ENCODE data around the gene NCAM2. TPM values are rescaled to one million over a fixed set of nuclear protein-coding genes. Genes with fewer than 3 reads are reported as not detected.

Gene NCAM2
- total and polyA plus RNA-seq, 2 of the 8 experiments (the other 6 are each of a cell fraction or from before 2014, with no cell fraction given) = 0.14 to 1.1 TPM

- no peak overlapping the region for H3K4me3 ChIP-seq (ENCODE audit: extremely low read depth in 1 of 4, insufficient read depth in 2 of 4, low read depth in 3 of 4, low read length in 4 of 4)
- no peak for FAIRE-seq
- H2BK5ac ChIP-seq (ENCODE audit: low read depth, low read length) = no peak overlapping the region
- no peak overlapping the region for H3K56ac ChIP-seq (replicated peaks; ENCODE audit: insufficient read length, low read depth, low read length)
- H4K5ac ChIP-seq (ENCODE audit: insufficient read length, low read depth, low read length) = no peak overlapping the region
- H3K4me2 ChIP-seq (ENCODE audit: insufficient read depth in 1 of 2, low read depth in 2 of 2, low read length in 2 of 2) = no peak overlapping the region
- 0 out of 4 replicates have a peak, but pooled peaks cover 0 to 4% of the 10 kb centered on the region in 2 experiments for H3K9me3 ChIP-seq (ENCODE audit: insufficient read depth in 2 of 2, low read depth in 1 of 2, low read length in 1 of 2)
- H3K79me1 ChIP-seq (ENCODE audit: low read depth, low read length) = no peaks in the 10 kb centered on the region
- H4K91ac ChIP-seq (replicated peaks; ENCODE audit: insufficient read length, low read length) = no peak overlapping the region
- no peak overlapping the region for H2BK15ac ChIP-seq (ENCODE audit: low read length)
- no peak overlapping the region for H3K9ac ChIP-seq (replicated peaks in 1 of 4; ENCODE audit: extremely low read depth in 1 of 4, low read depth in 3 of 4, low read length in 3 of 4)
- no peak overlapping the region for H2AK5ac ChIP-seq (ENCODE audit: low read depth, low read length)
- no peaks in the 10 kb centered on the region for H4K20me1 ChIP-seq (replicated peaks in 1 of 2; ENCODE audit: control insufficient read depth in 1 of 2, insufficient read depth in 2 of 2, low read length in 2 of 2)
- POLR2A ChIA-PET (ENCODE audit: partially characterized antibody) = no interaction called here
- H2AFZ ChIP-seq (ENCODE audit: low read length) = no peak overlapping the region
- no peak overlapping the region for H3K18ac ChIP-seq (ENCODE audit: extremely low read depth, low read length)
- H3K23me2 ChIP-seq (ENCODE audit: low read depth, low read length) = no peaks in the 10 kb centered on the region
- peaks cover 0 to 4% (median under 1%) of the 10 kb centered on the region in 4 experiments; a peak in 2 of 7 replicates for H3K4me1 ChIP-seq (replicated peaks in 1 of 4; ENCODE audit: control insufficient read depth in 3 of 4, insufficient read depth in 4 of 4, low read length in 3 of 4)
- H3K23ac ChIP-seq (ENCODE audit: insufficient read length) = no peak overlapping the region
- no peak overlapping the region for H2BK20ac ChIP-seq (ENCODE audit: low read length)
- H2BK120ac ChIP-seq (replicated peaks; ENCODE audit: low read depth, low read length) = no peak overlapping the region
- no peak overlapping the region for H3K27ac ChIP-seq (ENCODE audit: low read depth, low read length)
- H3K4ac ChIP-seq (replicated peaks; ENCODE audit: insufficient read length, low read depth, low read length) = no peak overlapping the region
- H3K27me3 ChIP-seq (replicated peaks in 1 of 4; ENCODE audit: control insufficient read depth in 3 of 4, extremely low read depth in 1 of 4, insufficient read depth in 3 of 4, low read length in 3 of 4) = no peaks in the 10 kb centered on the region; a peak in 1 of 7 replicates
- no peak overlapping the region for H4K8ac ChIP-seq (ENCODE audit: extremely low read depth, insufficient read depth, low read length)
- H3K79me2 ChIP-seq (ENCODE audit: control insufficient read depth in 1 of 2, insufficient read depth in 2 of 2, low read length in 2 of 2) = no peaks in the 10 kb centered on the region
- CTCF ChIA-PET (ENCODE audit: partially characterized antibody) = interaction anchor here (0.7 to 1.2 kb wide), 2 partner anchors 28 to 56 kb away, joined by 3 to 4 read pairs; no protein-coding TSS in a partner anchor
- H3K36me3 ChIP-seq (ENCODE audit: control insufficient read depth in 2 of 4, insufficient read depth in 4 of 4, low read length in 3 of 4) = no peaks in the 10 kb centered on the region
- no peak for DNase-seq (ENCODE audit: low read depth in 1 of 2, low spot score in 2 of 2)
- H3K14ac ChIP-seq (ENCODE audit: insufficient read length) = no peak overlapping the region
- no peak overlapping the region for H2BK12ac ChIP-seq (ENCODE audit: low read depth, low read length)
- 97% methylated on average over 2 of the region's 2 CpGs; no CpG with 5 or more reads in 1 of the 2 experiments for WGBS, 2 experiments (ENCODE audit: extremely low coverage in 1 of 2, insufficient coverage in 1 of 2, insufficient read length in 1 of 2, insufficient replicate concordance in 2 of 2, low coverage in 1 of 2, low lambda C conversion rate in 2 of 2, missing lambda C conversion rate in 1 of 2)
- TF ChIP-seq CHD2 (IDR thresholded peaks at IDR 0.05; ENCODE audit: low read length) (no peak), CHD1 (IDR thresholded peaks at IDR 0.05; ENCODE audit: low read depth, low read length) (no peak)
Observed at GRCh38 chr21:21034036-21034435, 35.8 kb downstream of the NCAM2 start.
